H1 (cell line): Measurements from ENCODE around the gene TCF20. TPM values are rescaled to one million over a fixed set of nuclear protein-coding genes. Genes with fewer than 3 reads are reported as not detected.

ENCODE experiments used
- JUN ChIP-seq: IDR thresholded peaks from 2 replicates; pipeline ENCODE4 v1.6.1; 2011; ENCODE audit warnings: low read depth, mild to moderate bottlenecking, improper control_type of control experiment, low read length
- RAD21 ChIP-seq, 2 experiments: IDR thresholded peaks in 1 of 2; conservative IDR thresholded peaks in 1 of 2; 2 replicates each; pipeline ENCODE4 v1.6.1; 2011; ENCODE audit warnings: low read depth in 2 of 2, low read length in 2 of 2, improper control_type of control experiment in 1 of 2, inconsistent platforms in 1 of 2, mild to moderate bottlenecking in 1 of 2, moderate library complexity in 1 of 2
- RNF2 ChIP-seq: fragments of 200-900, 300-1000 bp; sonication (generic); IDR thresholded peaks from 2 replicates; pipeline ENCODE4 v1.7.1; 2016; ENCODE audit warnings: borderline replicate concordance, low read depth, mild to moderate bottlenecking, antibody characterized with exemption, low read length; ENCODE audit not compliant: poor library complexity, severe bottlenecking; ENCODE audit errors: missing control alignments
- SIX5 ChIP-seq: IDR thresholded peaks from 2 replicates; pipeline ENCODE4 v1.6.1; 2011; ENCODE audit warnings: mild to moderate bottlenecking, low read depth, low read length
- TBP ChIP-seq: IDR thresholded peaks from 2 replicates; pipeline ENCODE4 v1.6.1; 2011; ENCODE audit warnings: low read depth, low read length, improper control_type of control experiment
- TCF12 ChIP-seq: IDR thresholded peaks from 2 replicates; pipeline ENCODE4 v1.6.1; 2011; ENCODE audit warnings: low read depth, mild to moderate bottlenecking, low read length
- polyA plus RNA-seq, 7 experiments: library from polyadenylated mRNA; depleted of rRNA in 3 of 7; stranded (reverse) in 5 of 7; unstranded in 2 of 7; fragments of >200 nt in 5 of 7; fragments of 200-250 nt in 2 of 7; gene quantifications; 1 replicate in 5 of 7; 2 replicates in 1 of 7; 4 replicates in 1 of 7; pipeline versions ENCODE4 v1.2.1 to v1.2.3, GENCODE V29; 2011 to 2013; ENCODE audit warnings: missing spikeins in 2 of 7, mixed read lengths in 2 of 7
- total RNA-seq: library from RNA; stranded (reverse); fragmentation: NEBNext Ultra II Directional; extraction: Animal tissue kit (Norgen Biotek cat#: 25700); gene quantifications from 2 replicates; pipeline ENCODE4 v1.2.1, GENCODE V29; 2021
- TF ChIP-seq, protein P1 (sequence below), 3 experiments: IDR thresholded peaks; 1 replicate in 2 of 3; 2 replicates in 1 of 3; pipeline versions ENCODE4 v1.5.1 to v1.6.1; 2011; ENCODE audit warnings: low read length in 3 of 3, mild to moderate bottlenecking in 3 of 3, inconsistent platforms in 2 of 3, low read depth in 1 of 3, moderate library complexity in 1 of 3; ENCODE audit not compliant: insufficient read depth in 1 of 3; ENCODE audit errors: control extremely low read depth in 1 of 3
- TF ChIP-seq, protein P2 (sequence below): fragments of 300-600 bp; sonication (generic); IDR thresholded peaks from 2 replicates; pipeline ENCODE4 v1.7.1; 2012; ENCODE audit warnings: low read length, moderate library complexity, mild to moderate bottlenecking, inconsistent platforms; ENCODE audit not compliant: insufficient replicate concordance

TCF20 gene
- total and polyA plus RNA-seq, 2 of the 8 experiments (the other 6 are each of a cell fraction or from before 2014, with no cell fraction given) = 22.0 to 79.8 TPM

DNA sequence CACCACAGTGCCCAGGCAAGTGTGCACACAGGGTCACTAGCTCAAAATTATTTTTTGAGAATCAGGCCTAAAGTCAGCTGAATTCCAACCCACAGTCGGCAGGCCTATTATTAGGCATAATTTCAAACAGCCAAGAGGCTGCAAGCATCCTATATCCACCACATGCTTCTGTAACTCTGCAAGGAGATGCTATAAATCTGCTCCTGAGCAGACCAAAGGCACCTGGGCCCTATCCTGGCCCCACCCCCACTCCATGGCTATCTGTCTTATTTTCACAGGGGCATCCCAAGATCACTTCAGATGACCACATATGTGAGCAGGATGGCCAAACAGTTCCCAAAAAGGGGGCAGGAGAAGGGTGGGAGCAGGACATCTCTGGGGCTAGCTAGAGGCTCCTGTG lies 44.6 kb downstream of the TCF20 start (continued):
- TF ChIP-seq, protein P1, sequence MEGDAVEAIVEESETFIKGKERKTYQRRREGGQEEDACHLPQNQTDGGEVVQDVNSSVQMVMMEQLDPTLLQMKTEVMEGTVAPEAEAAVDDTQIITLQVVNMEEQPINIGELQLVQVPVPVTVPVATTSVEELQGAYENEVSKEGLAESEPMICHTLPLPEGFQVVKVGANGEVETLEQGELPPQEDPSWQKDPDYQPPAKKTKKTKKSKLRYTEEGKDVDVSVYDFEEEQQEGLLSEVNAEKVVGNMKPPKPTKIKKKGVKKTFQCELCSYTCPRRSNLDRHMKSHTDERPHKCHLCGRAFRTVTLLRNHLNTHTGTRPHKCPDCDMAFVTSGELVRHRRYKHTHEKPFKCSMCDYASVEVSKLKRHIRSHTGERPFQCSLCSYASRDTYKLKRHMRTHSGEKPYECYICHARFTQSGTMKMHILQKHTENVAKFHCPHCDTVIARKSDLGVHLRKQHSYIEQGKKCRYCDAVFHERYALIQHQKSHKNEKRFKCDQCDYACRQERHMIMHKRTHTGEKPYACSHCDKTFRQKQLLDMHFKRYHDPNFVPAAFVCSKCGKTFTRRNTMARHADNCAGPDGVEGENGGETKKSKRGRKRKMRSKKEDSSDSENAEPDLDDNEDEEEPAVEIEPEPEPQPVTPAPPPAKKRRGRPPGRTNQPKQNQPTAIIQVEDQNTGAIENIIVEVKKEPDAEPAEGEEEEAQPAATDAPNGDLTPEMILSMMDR (IDR thresholded peaks at IDR 0.05; ENCODE audit: control extremely low read depth in 1 of 3, insufficient read depth in 1 of 3, low read depth in 1 of 3, low read length in 3 of 3) = no peak
- TF ChIP-seq, protein P2, sequence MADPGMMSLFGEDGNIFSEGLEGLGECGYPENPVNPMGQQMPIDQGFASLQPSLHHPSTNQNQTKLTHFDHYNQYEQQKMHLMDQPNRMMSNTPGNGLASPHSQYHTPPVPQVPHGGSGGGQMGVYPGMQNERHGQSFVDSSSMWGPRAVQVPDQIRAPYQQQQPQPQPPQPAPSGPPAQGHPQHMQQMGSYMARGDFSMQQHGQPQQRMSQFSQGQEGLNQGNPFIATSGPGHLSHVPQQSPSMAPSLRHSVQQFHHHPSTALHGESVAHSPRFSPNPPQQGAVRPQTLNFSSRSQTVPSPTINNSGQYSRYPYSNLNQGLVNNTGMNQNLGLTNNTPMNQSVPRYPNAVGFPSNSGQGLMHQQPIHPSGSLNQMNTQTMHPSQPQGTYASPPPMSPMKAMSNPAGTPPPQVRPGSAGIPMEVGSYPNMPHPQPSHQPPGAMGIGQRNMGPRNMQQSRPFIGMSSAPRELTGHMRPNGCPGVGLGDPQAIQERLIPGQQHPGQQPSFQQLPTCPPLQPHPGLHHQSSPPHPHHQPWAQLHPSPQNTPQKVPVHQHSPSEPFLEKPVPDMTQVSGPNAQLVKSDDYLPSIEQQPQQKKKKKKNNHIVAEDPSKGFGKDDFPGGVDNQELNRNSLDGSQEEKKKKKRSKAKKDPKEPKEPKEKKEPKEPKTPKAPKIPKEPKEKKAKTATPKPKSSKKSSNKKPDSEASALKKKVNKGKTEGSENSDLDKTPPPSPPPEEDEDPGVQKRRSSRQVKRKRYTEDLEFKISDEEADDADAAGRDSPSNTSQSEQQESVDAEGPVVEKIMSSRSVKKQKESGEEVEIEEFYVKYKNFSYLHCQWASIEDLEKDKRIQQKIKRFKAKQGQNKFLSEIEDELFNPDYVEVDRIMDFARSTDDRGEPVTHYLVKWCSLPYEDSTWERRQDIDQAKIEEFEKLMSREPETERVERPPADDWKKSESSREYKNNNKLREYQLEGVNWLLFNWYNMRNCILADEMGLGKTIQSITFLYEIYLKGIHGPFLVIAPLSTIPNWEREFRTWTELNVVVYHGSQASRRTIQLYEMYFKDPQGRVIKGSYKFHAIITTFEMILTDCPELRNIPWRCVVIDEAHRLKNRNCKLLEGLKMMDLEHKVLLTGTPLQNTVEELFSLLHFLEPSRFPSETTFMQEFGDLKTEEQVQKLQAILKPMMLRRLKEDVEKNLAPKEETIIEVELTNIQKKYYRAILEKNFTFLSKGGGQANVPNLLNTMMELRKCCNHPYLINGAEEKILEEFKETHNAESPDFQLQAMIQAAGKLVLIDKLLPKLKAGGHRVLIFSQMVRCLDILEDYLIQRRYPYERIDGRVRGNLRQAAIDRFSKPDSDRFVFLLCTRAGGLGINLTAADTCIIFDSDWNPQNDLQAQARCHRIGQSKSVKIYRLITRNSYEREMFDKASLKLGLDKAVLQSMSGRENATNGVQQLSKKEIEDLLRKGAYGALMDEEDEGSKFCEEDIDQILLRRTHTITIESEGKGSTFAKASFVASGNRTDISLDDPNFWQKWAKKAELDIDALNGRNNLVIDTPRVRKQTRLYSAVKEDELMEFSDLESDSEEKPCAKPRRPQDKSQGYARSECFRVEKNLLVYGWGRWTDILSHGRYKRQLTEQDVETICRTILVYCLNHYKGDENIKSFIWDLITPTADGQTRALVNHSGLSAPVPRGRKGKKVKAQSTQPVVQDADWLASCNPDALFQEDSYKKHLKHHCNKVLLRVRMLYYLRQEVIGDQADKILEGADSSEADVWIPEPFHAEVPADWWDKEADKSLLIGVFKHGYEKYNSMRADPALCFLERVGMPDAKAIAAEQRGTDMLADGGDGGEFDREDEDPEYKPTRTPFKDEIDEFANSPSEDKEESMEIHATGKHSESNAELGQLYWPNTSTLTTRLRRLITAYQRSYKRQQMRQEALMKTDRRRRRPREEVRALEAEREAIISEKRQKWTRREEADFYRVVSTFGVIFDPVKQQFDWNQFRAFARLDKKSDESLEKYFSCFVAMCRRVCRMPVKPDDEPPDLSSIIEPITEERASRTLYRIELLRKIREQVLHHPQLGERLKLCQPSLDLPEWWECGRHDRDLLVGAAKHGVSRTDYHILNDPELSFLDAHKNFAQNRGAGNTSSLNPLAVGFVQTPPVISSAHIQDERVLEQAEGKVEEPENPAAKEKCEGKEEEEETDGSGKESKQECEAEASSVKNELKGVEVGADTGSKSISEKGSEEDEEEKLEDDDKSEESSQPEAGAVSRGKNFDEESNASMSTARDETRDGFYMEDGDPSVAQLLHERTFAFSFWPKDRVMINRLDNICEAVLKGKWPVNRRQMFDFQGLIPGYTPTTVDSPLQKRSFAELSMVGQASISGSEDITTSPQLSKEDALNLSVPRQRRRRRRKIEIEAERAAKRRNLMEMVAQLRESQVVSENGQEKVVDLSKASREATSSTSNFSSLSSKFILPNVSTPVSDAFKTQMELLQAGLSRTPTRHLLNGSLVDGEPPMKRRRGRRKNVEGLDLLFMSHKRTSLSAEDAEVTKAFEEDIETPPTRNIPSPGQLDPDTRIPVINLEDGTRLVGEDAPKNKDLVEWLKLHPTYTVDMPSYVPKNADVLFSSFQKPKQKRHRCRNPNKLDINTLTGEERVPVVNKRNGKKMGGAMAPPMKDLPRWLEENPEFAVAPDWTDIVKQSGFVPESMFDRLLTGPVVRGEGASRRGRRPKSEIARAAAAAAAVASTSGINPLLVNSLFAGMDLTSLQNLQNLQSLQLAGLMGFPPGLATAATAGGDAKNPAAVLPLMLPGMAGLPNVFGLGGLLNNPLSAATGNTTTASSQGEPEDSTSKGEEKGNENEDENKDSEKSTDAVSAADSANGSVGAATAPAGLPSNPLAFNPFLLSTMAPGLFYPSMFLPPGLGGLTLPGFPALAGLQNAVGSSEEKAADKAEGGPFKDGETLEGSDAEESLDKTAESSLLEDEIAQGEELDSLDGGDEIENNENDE = no peak
- TF ChIP-seq RAD21 (IDR thresholded peaks at IDR 0.05 in 1 of 2, conservative IDR thresholded peaks at IDR 0.05 in 1 of 2; ENCODE audit: low read depth in 2 of 2, low read length in 2 of 2) (no peak), RNF2 (no peak), TCF12 (no peak), SIX5 (no peak), TBP (no peak), JUN (no peak)
